IPS DF 4.7 (cell line): ENCODE data around the gene DCPS.
"Not testable (repeated sequence)": the region's sequence is repeated elsewhere in the genome, so short reads cannot be mapped to it uniquely, and the experiment has no call there.

Experiments used
- DNase-seq: peaks from one replicate; pipeline ENCODE4 v3.0.0-alpha.2; 2013; ENCODE audit warnings: low spot score; ENCODE audit errors: extremely low read depth

Gene DCPS

DNA sequence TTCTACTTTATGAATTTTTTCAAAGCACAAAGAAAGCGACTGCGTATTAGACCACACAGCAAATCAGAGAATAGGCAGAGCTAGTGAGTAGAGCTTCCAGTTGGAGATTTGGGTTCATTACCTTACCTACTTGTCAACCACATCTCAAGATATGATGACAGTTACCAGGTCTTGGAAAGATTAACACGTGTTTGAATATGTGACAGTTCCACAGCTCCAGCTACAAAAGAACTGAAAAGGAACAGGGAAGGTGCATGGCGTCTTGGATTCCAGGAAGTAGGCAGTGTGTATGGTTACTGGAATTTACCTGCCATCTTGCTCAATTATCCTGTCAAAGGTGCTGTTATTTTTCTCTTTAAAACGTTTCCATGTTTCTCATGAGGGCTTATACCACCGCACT is 15.6 kb upstream of the DCPS start:
- no peak for DNase-seq

DNA sequence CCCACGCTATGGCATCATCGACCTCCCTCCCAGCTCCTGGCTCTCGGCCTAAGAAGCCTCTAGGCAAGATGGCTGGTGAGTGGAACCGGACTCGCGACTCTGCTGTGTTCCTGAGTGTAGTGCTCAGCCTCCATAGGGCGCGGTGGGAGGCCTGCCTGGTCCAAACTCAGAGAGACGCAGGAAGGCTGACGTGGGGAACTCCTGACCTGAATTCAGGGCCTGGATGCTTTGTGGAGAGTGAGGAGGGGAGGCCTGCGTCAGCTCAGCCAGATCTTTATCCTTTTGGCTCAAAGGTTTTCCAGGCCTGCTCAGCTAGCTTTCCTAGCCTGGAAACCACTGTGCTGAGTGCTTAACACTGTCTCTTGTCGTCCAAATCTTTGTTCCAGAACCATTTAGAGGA is 13.0 kb upstream of the DCPS start:
- no peak for DNase-seq

DNA sequence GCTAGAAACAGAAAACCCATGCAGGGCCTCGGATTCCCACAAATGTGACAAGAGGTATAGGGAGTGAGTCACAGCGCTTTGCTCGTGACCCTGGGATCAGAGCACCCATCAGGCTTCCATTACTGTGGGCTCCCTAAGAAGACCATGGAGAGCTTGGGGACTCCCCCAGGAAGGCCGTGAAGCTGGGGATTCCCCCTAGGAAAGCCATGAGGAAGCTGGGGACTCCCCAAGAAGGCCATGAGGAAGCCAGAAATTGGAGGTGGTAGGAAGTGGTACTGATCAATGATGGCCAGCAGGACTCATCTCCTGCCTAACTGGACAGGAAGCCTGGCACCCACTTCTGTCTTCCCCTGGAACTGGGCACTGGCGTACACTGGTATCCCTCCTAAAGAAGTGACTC is 10.1 kb upstream of the DCPS start:
- no peak for DNase-seq

DNA sequence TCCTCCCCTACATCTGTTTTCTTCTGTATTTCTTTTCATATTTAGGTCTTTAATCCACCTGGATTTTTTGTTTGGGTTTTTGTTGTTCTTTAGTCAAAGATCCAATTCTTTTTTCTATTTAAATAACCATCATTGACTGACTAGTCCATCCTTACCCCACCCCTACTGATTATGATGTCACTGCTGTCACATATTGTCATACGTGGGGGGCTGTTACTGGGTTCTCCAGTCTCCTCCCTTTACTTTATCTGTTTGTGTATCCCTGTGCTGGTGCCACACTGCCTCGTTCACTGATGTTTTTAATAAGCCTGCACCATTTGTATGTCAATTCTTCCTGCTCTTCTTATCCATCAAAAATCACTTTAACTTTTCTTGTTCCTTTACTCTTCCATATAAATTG is 6.9 kb upstream of the DCPS start:
- DNase-seq: no peak

DNA sequence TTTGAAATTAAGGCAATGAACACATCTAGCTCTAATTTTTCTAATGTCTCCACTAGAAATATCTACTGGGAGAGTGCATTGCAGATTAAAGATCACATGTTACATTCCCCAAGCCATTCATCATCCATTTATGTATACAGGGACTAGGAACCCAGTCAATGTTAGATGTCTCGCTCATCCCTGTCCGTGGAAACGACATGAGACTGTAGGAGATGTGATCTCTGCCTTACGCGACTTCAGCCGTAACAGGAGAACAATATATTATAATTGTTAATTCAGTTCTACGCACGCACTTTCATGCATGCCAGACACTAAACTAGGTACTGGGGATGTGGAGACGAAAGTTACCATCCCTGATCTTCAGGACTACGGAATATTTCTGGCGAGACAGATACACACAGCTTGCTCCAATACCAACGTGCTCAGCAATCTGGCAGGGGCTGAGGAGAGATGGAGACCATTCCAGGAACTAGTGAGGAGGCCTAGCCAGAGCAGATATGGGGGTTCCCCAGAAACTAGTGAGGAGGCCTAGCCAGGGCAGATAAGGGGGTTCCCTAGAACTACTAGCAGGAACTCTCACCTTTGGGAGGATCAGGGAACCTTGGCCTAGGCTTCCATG is 706 bp downstream of the DCPS start:
- DNase-seq: no peak

DNA sequence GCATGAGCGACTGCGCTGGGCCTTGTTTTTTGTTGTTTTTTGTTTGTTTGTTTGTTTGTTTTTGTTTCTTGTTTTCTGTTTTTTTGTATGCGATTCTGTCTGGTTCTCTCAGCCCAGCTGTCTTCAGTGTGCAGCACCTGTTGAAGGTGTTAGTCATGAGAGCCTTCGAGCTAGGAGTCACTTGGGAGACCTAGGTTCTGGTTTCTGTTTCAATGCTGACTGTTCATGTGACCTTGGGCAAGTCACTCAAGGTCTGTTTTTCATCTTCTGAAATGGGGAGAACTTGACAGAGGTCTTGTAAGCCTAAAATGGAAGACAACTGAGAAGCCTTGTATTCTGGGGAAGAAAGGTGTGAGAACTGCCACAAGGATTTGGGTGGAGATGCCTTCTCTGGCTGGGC is 1.8 kb downstream of the DCPS start:
- no peak for DNase-seq

DNA sequence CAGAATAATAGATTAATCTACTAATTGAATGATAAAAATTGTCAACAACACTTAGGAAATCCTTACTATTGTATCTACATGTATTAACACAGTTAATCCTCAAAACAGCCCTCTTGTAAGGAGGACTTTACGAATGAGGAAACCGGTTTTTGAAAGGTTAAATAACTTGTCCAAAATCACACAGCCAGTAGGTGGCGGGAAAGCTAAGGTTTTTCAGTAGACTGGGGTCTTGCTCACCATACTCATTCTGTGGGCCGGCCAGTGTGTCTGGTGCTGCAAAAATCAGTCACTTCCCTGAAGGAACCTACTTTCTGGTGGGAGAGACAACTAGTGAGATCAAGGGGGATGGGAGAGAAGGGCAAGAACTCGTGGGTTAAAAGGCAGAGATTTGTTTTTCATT is 3.8 kb downstream of the DCPS start:
- DNase-seq: no peak

DNA sequence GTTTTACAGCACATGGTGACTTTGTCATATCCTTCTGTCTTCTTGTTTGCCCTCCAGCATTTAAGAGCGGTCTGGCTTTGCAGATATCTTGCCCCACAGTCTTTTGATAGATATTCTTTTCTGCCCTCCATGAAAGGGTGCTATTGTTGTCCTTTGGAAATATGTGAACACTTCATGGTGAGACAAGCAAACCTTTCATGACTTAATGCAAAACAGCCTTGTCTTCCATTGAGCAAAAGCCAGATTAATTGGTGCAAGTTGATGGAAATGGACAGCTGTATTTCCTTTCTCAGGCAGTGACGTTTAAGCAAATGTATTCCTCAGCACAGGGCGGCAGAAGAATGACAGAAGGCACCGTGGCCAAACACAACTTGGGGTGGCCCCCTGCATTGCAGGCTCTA is 4.4 kb downstream of the DCPS start:
- DNase-seq: no peak

DNA sequence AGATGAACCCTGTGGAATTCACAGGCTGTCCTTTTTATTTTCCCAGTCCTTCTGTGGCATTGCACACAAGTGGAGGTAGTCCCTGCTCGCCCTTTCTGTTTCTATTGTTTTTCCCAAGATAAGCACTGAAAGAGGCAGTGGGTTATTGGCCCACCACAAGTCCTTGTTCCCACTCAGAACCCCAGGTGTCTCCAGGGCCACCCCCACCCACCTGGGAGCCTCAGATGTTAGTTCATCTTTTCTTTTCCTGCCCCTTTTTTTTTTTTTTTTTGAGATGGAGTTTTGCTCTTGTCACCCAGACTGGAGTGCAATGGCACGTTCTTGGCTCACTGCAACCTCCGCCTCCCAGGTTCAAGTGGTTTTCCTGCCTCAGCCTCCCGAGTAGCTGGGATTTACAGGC is 4.9 kb downstream of the DCPS start:
- not testable (repeated sequence) for DNase-seq

DNA sequence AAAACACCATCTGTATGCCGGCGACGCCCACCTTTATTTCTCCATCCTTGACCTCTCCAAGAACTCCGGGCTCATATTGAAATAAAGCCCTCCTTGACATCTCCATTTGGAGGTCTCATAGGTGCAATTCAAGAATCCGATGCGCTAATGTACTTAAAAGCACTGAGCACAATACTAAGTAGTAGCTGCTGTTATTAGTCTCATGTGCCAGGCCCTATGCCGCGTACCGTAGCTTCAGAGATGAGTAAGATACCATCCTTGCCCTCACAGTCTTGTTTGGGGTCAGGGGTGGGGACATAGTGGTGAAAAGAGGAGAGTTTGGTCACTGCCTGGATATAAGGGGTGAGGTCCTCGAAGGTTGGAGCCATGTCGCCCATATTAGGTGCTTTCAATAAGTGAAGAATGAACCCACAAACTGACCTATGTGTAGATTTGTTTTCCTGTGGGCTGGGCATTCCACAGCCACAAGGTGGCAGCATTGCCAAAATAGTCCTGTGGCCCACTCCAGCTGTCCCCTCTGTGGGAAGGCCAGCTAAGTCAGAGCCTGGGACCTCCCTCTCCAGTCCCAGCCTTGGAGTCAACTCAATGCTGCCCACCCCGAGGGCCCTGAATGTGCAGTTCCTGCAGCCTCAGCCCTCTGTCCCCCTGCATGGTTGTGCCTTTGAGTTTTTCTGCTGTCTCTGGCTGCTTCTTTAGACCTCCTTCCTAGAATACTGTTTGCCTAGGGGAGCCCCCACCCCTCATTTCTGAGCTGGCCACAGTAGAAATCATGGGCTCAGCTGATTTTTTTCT is 6.5 kb downstream of the DCPS start:
- peak; percentile 56 for DNase-seq

DNA sequence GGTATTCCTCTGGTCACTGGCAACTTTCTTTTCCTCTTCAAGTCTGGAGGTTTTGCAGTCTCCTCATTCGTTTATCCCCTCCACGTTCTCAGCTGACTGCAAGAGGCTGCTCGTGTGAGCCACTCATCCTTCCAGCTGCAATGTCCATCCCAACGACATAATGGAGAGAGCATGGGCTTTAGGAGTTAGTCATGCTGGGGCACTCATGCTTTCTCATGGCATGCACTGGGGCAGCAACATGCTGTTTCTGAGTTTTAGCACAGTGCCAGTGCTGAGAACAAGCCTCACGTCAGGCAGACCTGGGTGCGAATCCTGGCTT is 7.1 kb downstream of the DCPS start:
- DNase-seq: no peak

DNA sequence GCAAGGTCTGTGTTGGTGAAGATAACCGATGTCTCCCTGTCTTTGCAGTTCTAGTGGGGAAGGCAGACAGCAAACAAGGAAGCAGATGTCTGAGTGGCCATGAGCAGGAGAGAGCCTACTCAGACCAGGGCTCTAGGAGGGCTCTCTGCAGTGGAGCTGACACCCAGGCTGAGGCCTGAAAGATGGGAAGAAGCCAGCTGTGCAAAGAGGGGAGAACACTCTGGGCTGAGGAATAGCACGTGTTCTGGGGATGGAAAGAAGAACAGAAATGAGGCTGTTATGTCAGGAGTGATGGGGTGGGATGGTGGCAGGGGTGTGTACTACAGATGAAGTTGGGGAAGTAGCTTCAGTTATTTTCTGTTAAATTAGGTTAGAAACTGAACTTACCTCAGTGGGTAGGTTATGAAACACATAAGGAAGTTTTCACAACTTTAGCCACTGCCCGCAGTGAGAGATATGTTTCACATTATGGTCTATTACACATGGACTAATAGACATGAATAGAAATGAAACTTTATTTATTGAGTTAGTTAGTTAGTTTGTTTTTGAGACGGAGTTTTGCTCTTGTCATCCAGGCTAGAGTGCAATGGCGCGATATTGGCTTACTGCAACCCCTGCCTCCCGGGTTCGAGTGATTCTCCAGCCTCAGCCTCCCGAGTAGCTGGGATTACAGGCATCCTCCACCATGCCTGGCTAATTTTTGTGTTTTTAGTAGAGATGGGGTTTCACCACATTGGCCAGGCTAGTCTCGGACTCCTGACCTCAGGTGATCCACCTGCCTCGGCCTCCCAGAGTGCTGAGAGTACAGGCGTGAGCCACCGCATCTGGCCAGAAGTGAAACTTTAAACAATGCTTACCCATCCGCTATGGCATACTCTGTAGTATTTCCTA is 7.8 kb downstream of the DCPS start:
- DNase-seq: no peak

DNA sequence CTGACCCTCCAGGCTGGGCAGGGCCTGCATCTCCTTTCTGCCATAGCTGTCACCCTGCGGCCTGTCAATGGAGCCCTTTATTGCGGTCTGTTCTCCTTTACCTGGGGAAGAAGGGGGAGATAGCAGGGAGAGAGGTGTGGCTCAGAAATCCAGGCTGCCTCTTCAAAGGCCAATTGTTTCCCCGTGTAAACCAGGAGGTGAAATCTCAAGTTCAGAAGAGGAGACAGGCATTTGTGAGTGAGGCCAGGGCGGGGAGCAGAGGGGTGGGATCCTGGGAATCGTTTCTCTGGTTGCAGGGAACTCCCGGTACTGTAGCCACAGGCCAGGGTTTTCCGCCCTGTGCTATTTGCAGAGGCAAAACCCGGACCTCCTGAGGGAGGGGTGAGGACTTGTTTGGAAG is 9.1 kb downstream of the DCPS start:
- no peak for DNase-seq

DNA sequence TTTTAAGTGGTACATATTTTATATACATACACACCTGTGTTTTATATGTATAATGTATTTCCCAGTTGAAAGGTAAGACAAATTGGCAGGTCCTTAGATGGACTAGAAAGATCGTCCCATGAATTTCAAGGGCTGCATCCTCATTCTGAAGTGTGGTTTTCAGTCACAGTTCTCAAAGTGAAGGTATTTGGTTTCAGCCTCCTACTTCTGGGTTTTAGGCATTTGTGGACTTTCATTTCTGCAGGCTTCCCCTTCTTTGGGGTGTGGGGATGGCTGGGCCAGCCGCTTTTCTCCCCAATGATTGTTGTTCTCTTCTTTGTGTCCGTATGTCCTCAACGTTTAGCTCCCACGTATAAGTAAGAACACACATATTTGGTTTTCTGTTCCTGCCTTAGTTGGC is 10.0 kb downstream of the DCPS start:
- DNase-seq: no peak

DNA sequence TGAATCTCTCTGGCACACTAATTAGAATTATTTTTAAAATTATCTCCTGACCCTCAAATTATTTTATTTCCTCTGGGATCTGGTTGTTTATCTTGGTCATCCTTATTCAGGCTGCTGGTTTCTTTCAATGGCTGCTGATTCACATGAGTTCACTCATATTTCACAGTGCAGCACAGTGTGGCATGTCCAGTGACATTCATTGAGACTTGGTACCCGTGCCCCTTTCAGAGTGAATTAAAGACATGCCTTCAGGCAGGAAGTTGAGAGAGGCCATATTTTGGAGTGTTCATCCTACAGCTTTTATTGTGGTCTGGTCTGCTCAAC is 13.5 kb downstream of the DCPS start:
- DNase-seq: no peak

DNA sequence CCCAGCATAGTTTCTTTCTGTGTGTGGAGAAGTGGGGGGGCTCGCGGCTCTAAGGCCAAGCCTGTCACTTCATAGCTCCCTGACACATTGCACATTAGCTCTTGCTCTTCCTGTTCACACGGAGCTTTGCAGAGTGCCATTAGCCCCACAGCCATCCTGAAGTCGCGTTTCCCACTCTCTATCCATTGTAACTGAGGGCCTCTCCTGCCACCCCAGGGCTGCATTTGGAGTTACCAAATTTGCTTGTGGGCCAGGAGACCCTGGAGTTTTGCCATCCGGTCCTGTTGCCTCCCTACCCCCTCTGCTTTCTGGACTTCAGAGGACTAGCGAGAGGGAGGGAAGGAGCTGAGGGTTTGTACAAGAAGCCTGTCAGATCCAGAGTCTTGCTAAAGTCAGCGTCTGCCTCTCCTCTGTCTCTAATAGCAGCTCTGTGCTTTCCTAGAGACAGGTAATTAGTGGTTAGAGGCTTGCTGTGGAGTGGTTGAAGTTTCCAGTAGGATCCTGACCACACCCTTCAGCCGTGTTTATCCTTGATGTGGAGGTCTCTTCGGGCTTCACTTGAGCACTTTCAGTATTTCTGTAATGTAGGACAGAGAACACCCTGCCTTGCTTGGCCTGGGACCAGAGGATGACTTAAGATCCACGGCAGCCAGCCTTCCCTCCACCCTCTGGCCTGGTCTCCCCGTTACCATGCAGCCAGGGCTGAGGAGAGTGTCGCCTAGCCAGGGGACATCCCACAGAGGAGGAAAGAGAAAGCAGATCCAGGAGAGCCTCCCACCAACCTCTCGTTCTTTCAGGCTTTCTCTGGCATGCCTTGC is 14.1 kb downstream of the DCPS start:
- DNase-seq: no peak

DNA sequence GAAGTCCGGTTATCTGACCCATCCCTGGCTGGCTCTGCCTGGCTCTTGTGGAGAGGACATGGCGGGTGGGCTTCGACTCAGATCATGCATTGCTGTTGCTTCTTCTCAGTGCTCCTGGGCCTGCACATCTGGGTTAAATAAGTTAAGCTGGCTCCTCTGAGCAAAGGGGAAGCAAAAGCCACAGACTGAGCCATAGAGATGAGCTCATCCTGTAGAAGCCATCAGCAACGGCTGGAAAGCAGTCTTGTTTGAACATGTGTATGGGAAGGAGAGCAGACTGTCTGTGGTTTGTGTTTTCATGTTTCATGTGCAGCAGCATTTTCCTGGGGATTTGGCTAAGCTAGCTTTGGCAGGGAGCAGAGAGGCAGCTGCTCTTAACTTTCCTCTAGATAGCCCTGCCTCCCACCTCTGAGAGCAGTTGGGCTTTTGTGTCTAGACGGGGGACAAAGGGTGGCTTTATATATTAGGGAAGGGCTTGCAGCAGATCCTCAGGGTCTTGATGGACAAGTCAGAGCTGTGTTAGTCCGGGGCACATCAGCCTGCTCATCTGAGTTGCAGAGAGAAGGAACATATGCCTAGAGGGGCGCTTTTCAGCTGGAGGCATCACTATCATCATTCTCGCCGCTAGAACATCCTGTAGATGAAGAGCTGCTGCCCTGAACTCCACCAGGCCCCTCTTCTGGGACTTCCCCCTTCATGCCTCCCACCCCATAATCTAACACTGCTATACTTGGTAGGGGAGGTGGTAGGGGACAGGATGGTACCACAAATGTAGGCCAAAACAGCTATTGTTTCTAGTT is 14.9 kb downstream of the DCPS start:
- DNase-seq: no peak

DNA sequence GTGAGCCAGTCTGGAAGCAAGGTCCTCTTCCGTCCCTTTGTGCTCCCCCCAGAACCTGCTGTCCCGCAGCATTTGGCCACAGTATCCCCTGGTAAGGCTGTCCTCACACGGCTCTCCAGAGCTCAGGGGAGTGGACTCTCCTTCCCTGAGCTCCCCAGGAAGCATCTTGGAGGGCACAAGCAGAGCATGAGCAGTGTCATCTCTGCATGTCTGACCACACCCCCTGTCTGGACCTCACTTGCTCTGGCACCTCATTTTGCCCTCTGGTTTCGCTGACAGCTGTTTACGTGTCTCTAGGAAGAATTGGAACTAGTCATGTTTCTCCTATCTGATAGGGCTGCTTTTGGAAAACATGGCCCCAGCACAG is 15.5 kb downstream of the DCPS start:
- no peak for DNase-seq

DNA sequence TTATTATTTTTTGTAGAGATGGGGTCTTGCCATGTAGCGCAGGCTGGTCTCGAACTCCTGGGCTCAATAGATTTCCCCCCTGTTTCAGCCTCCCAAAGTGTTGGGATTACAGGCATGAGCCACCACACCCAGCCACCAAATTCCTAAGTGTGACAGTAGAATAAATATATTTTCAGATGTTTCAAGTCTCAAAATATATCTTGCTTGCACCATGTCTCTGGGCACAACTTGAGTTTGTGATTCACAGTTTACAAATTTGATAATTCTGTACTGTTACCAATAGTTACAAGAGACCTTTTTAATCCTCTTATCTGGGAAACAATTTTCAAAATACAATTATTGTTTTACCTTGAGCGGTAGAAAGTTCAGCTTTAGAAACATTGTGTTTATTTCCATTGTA is 19.1 kb downstream of the DCPS start:
- DNase-seq: no peak

DNA sequence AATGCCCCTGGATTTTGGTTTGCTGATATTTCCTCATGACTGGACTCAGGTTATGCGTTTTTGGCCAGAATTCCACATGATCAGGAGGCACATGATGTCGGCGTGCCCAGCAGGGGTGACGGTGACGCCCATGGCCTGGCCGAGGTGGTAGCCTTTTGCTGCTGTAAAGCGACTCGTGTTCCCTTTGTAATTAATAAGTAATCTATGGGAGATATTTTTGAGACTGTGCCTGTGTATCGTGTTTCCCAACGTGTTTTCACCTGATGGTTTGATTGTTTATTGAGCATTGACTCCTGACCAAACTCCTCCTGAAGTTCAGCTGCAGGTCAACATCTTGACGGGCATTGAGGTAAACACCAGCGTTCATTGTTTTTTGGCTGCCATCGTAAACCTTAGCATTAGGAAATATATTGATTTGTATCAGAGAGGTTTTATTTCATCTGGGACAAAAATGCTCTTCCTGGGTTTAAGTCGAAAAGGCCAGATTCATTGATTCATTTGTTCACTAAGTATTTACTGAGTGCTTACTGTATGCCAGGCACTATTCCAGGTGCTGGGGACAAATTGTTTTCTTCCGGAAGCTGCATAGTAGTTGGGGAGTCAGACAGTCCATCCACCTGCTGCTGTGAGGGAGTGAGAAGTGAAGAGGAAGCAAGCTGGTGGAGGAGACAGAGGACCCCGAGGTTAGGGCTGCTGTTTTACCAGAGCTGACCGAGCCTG is 23.6 kb downstream of the DCPS start:
- no peak for DNase-seq
